Measurements from ENCODE around the gene C10orf143. TPM values are rescaled to one million over a fixed set of nuclear protein-coding genes. Genes with fewer than 3 reads are reported as not detected.

Gene C10orf143
- total RNA-seq, 4 donors from 2014 or later = 5.0 to 8.5 (median 6.2) TPM

- 86 to 90% methylated on average over 19 of the region's 19 CpGs for WGBS, 2 donors
- no peak for DNase-seq
- H3K4me3 ChIP-seq (replicated peaks in 1 of 3) = no peak overlapping the region
- no peaks in the 10 kb centered on the region for H3K9me3 ChIP-seq
- H3K36me3 ChIP-seq = no peaks in the 10 kb centered on the region
- H3K27ac ChIP-seq = no peak overlapping the region
- H3K27me3 ChIP-seq = no peaks in the 10 kb centered on the region
- H3K4me1 ChIP-seq = no peaks in the 10 kb centered on the region
- no peak for TF ChIP-seq CTCF (IDR thresholded peaks at IDR 0.05)
- TF ChIP-seq POLR2A (IDR thresholded peaks at IDR 0.05) = no peak
- intact Hi-C loops (cut with DNase I) = no loop called here
Observed at GRCh38 chr10:130016993-130017630, 93.5 kb downstream of the C10orf143 start.

GRCh38 chr10:130016095-130016494, 94.5 kb downstream of the C10orf143 start:
- DNase-seq = no peak
- WGBS, 2 donors = 93 to 97% methylated on average over 3 of the region's 3 CpGs
- intact Hi-C loops (cut with DNase I) = no loop called here

GRCh38 chr10:130015075-130015695, 95.4 kb downstream of the C10orf143 start:
- Histone ChIP-seq H3K27ac (no peak overlapping the region), H3K4me1 (no peaks in the 10 kb centered on the region), H3K9me3 (no peaks in the 10 kb centered on the region), H3K4me3 (replicated peaks in 1 of 3) (no peak overlapping the region), H3K36me3 (no peaks in the 10 kb centered on the region), H3K27me3 (no peaks in the 10 kb centered on the region)
- 85 to 88% methylated on average over 21 of the region's 22 CpGs for WGBS, 2 donors
- TF ChIP-seq CTCF (IDR thresholded peaks at IDR 0.05) (no peak), POLR2A (IDR thresholded peaks at IDR 0.05) (no peak)
- DNase-seq = no peak
- intact Hi-C loops (cut with DNase I) = no loop called here

More at GRCh38 chr10:130016095-130016494, 94.5 kb downstream of the C10orf143 start:
- no peak for TF ChIP-seq POLR2A (IDR thresholded peaks at IDR 0.05)
- TF ChIP-seq CTCF (IDR thresholded peaks at IDR 0.05) = no peak
- H3K9me3 ChIP-seq = no peaks in the 10 kb centered on the region
- H3K27me3 ChIP-seq = no peaks in the 10 kb centered on the region
- H3K4me1 ChIP-seq = no peaks in the 10 kb centered on the region
- no peak overlapping the region for H3K27ac ChIP-seq
- no peaks in the 10 kb centered on the region for H3K36me3 ChIP-seq
- no peak overlapping the region for H3K4me3 ChIP-seq (replicated peaks in 1 of 3)

- no peak for DNase-seq
- TF ChIP-seq CTCF (IDR thresholded peaks at IDR 0.05) = no peak
- no peaks in the 10 kb centered on the region for H3K27me3 ChIP-seq
- intact Hi-C loops (cut with DNase I) = no loop called here
- no peak overlapping the region for H3K4me3 ChIP-seq (replicated peaks in 1 of 3)
- H3K9me3 ChIP-seq = no peaks in the 10 kb centered on the region
- 71 to 82% methylated on average over 26 to 35 of the region's 35 CpGs for WGBS, 2 donors
- H3K36me3 ChIP-seq = no peaks in the 10 kb centered on the region
- no peak overlapping the region for H3K27ac ChIP-seq
- no peaks in the 10 kb centered on the region for H3K4me1 ChIP-seq
Observed at GRCh38 chr10:130014263-130015074, 96.2 kb downstream of the C10orf143 start.

Other genes with a start within 250 kb of the C10orf143 start
- gene EBF3, start 146.6 kb downstream of the C10orf143 start, total RNA-seq = 10 to 100 TPM in 1 of 4 donors, 1 to 10 TPM in 3; 6.8 to 12.5 (median 8.8) TPM
- gene GLRX3, start 25.6 kb upstream of the C10orf143 start, total RNA-seq = 10 to 100 TPM; 36.3 to 41.3 (median 39.7) TPM